HepG2 (cell line): Measurements from ENCODE around the gene PHACTR1.

Experiments
- E2F1 ChIP-seq: sonication (generic); formaldehyde crosslinking; IDR thresholded peaks from 2 replicates; pipeline ENCODE4 v1.5.0; 2020; ENCODE audit warnings: missing genetic modification reagents
- KLF15 ChIP-seq: sonication (generic); formaldehyde crosslinking; IDR thresholded peaks from 2 replicates; pipeline ENCODE4 v1.8.1; 2023; ENCODE audit warnings: borderline replicate concordance, mild to moderate bottlenecking, inconsistent platforms, missing genetic modification reagents, mixed read lengths
- MAFK ChIP-seq, 2 experiments: IDR thresholded peaks in 1 of 2; conservative IDR thresholded peaks in 1 of 2; 2 replicates each; pipeline ENCODE4 v1.6.1; 2011; ENCODE audit warnings: improper control_type of control experiment in 2 of 2, low read length in 2 of 2
- TEAD3 ChIP-seq: optimal IDR thresholded peaks from 2 replicates; pipeline ENCODE3; 2016; ENCODE audit warnings: borderline replicate concordance
- YEATS2 ChIP-seq: sonication (generic); formaldehyde crosslinking; IDR thresholded peaks from 2 replicates; pipeline ENCODE4 v1.4.0; 2020; ENCODE audit warnings: missing genetic modification reagents, borderline replicate concordance
- YY1 ChIP-seq: IDR thresholded peaks from 2 replicates; pipeline ENCODE4 v1.6.1; 2011; ENCODE audit warnings: low read length, low read depth, moderate library complexity, mild to moderate bottlenecking; ENCODE audit not compliant: insufficient read depth, insufficient replicate concordance
- ZC3H4 ChIP-seq: sonication (generic); formaldehyde crosslinking; IDR thresholded peaks from 2 replicates; pipeline ENCODE4 v1.4.0; 2020; ENCODE audit warnings: missing genetic modification reagents, borderline replicate concordance
- ZNF335 ChIP-seq: sonication (generic); formaldehyde crosslinking; IDR thresholded peaks from 2 replicates; pipeline ENCODE4 v1.4.0; 2020; ENCODE audit warnings: missing genetic modification reagents

- TF ChIP-seq TEAD3 (no peak), YEATS2 (CRISPR knock-in tag) (no peak), ZNF335 (no peak), MAFK (conservative IDR thresholded peaks at IDR 0.05 in 1 of 2, IDR thresholded peaks at IDR 0.05 in 1 of 2; ENCODE audit: low read length in 2 of 2) (no peak), E2F1 (CRISPR knock-in tag) (no peak), YY1 (no peak), KLF15 (no peak), ZC3H4 (CRISPR knock-in tag) (no peak)
These were observed 588.2 kb downstream of the PHACTR1 start for GRCh38 chr6:13304580-13305260.
